Upper lobe of right lung (tissue), 1 donor: ENCODE measurements around the gene ANAPC16. TPM values are rescaled to one million over a fixed set of nuclear protein-coding genes. Genes with fewer than 3 reads are reported as not detected.
A peak's percentile ranks its signal among the peaks of the same experiment; 100 is the strongest.
"Not testable (repeated sequence)": the region's sequence is repeated elsewhere in the genome, so short reads cannot be mapped to it uniquely, and the experiment has no call there.

Experiments used
- ATAC-seq: fragments of 200-7000 bp; cut with Tn5 transposase; one replicate; pipeline ENCODE4 v1.9.1; 2020; ENCODE audit warnings: mild to moderate bottlenecking, moderate library complexity
- DNase-seq: peaks from one replicate; pipeline ENCODE4 v3.0.0-alpha.2; 2020
- H3K27ac ChIP-seq: fragments of 200-600 bp; one replicate; pipeline ENCODE4 v1.8.0; 2022
- H3K27me3 ChIP-seq: fragments of 200-600 bp; one replicate; pipeline ENCODE4 v1.8.0; 2022; ENCODE audit warnings: mild to moderate bottlenecking
- H3K36me3 ChIP-seq: fragments of 200-600 bp; one replicate; pipeline ENCODE4 v1.8.0; 2022
- H3K4me1 ChIP-seq: fragments of 200-600 bp; one replicate; pipeline ENCODE4 v1.8.0; 2022
- H3K4me3 ChIP-seq: fragments of 200-600 bp; one replicate; pipeline ENCODE4 v1.8.0; 2022; ENCODE audit warnings: mild to moderate bottlenecking
- H3K9me3 ChIP-seq: fragments of 200-600 bp; one replicate; pipeline ENCODE4 v1.8.0; 2022
- CTCF ChIP-seq: fragments of 200-600 bp; IDR thresholded peaks from one replicate; pipeline ENCODE4 v1.8.0; 2022; ENCODE audit warnings: antibody characterized with exemption
- intact Hi-C: fragments of 100-400 bp; cut with DNase I; formaldehyde crosslinking; loops from one replicate; pipeline ENCODE4 v1.11.0; 2022
- total RNA-seq: library from RNA; stranded (reverse); fragmentation: NEBNext Ultra II Directional; extraction: Animal tissue kit (Norgen Biotek cat#: 25700); gene quantifications from one replicate; pipeline ENCODE4 v1.2.1, GENCODE V29; 2021
- donor health status: DM: no; HTN: yes; CAD: no; lungs with severe emphysema.

Gene ANAPC16
- total RNA-seq, 1 donor from 2014 or later: 118 TPM

GRCh38 chr10:72218726-72219125 lies 2.9 kb downstream of the ANAPC16 start:
- Histone ChIP-seq H3K4me3 (peak overlapping the region; percentile 12), H3K27me3 (no peaks in the 10 kb centered on the region), H3K27ac (peak overlapping the region; percentile 63), H3K9me3 (no peaks in the 10 kb centered on the region), H3K4me1 (peaks cover 48% of the 10 kb centered on the region), H3K36me3 (peaks cover 18% of the 10 kb centered on the region)
- TF ChIP-seq CTCF: no peak
- ATAC-seq: no peak
- DNase-seq: no peak
- intact Hi-C loops: no loop called here

GRCh38 chr10:72219235-72219814 lies 3.5 kb downstream of the ANAPC16 start:
- TF ChIP-seq CTCF: no peak

GRCh38 chr10:72220637-72221036 lies 4.8 kb downstream of the ANAPC16 start:
- no peaks in the 10 kb centered on the region for H3K9me3 ChIP-seq
- no peak for ATAC-seq
- peaks cover 43% of the 10 kb centered on the region for H3K4me1 ChIP-seq
- H3K27me3 ChIP-seq: no peaks in the 10 kb centered on the region
- DNase-seq: no peak
- H3K27ac ChIP-seq: no peak overlapping the region
- peaks cover 36% of the 10 kb centered on the region for H3K36me3 ChIP-seq
- TF ChIP-seq CTCF: no peak
- H3K4me3 ChIP-seq: no peak overlapping the region
- intact Hi-C loops: loop anchor here (10.0 kb wide), 1 partner anchor 104 kb away; no protein-coding TSS in a partner anchor

More at GRCh38 chr10:72219235-72219814, 3.5 kb downstream of the ANAPC16 start:
- Histone ChIP-seq H3K4me1 (peaks cover 54% of the 10 kb centered on the region), H3K36me3 (peaks cover 24% of the 10 kb centered on the region), H3K27me3 (no peaks in the 10 kb centered on the region), H3K4me3 (no peak overlapping the region), H3K27ac (peak overlapping the region; percentile 63), H3K9me3 (no peaks in the 10 kb centered on the region)
- no peak for DNase-seq
- intact Hi-C loops: no loop called here
- ATAC-seq: no peak

GRCh38 chr10:72221278-72221677 lies 5.5 kb downstream of the ANAPC16 start:
- no peak for TF ChIP-seq CTCF
- H3K27me3 ChIP-seq: no peaks in the 10 kb centered on the region
- H3K27ac ChIP-seq: no peak overlapping the region
- intact Hi-C loops: loop anchor here (10.0 kb wide), 1 partner anchor 104 kb away; no protein-coding TSS in a partner anchor
- peaks cover 43% of the 10 kb centered on the region for H3K36me3 ChIP-seq
- H3K4me3 ChIP-seq: no peak overlapping the region
- no peaks in the 10 kb centered on the region for H3K9me3 ChIP-seq
- DNase-seq (no peak), ATAC-seq (no peak)
- peaks cover 43% of the 10 kb centered on the region for H3K4me1 ChIP-seq

GRCh38 chr10:72223743-72224101 lies 7.9 kb downstream of the ANAPC16 start:
- DNase-seq (no peak), ATAC-seq (peak; percentile 71)
- no peak for TF ChIP-seq CTCF
- Histone ChIP-seq H3K4me3 (no peak overlapping the region), H3K9me3 (no peaks in the 10 kb centered on the region), H3K4me1 (peaks cover 30% of the 10 kb centered on the region), H3K27me3 (no peaks in the 10 kb centered on the region), H3K36me3 (peaks cover 54% of the 10 kb centered on the region), H3K27ac (peak overlapping the region; percentile 78)
- intact Hi-C loops: loop anchor here (10.0 kb wide), 1 partner anchor 101 kb away; no protein-coding TSS in a partner anchor

GRCh38 chr10:72224191-72224590 lies 8.4 kb downstream of the ANAPC16 start:
- Histone ChIP-seq H3K4me1 (peaks cover 27% of the 10 kb centered on the region), H3K27ac (peak overlapping the region; percentile 78), H3K36me3 (peaks cover 59% of the 10 kb centered on the region)
- intact Hi-C loops: loop anchor here (10.0 kb wide), 1 partner anchor 101 kb away; no protein-coding TSS in a partner anchor
- not testable (repeated sequence) for H3K9me3 ChIP-seq, H3K4me3 ChIP-seq, H3K27me3 ChIP-seq, ATAC-seq, DNase-seq
